GM12892 (cell line): ENCODE results near the gene CIP2A. TPM values are rescaled to one million over a fixed set of nuclear protein-coding genes. Genes with fewer than 3 reads are reported as not detected.
"Not testable (repeated sequence)": the region's sequence is repeated elsewhere in the genome, so short reads cannot be mapped to it uniquely, and the experiment has no call there.

Experiments used
- DNase-seq: peaks from one replicate; pipeline ENCODE4 v3.0.0; 2011; ENCODE audit not compliant: insufficient read length
- FAIRE-seq: peaks from 2 replicates; lab custom pipeline; 2011; peaks lifted over from hg19 to GRCh38; lab: Jason Lieb, UNC
- POLR2A ChIP-seq: IDR thresholded peaks from 2 replicates; pipeline ENCODE4 v1.6.1; 2011; ENCODE audit warnings: low read depth, low read length, control low read depth
- POLR2AphosphoS5 ChIP-seq: IDR thresholded peaks from 2 replicates; pipeline ENCODE4 v1.6.1; 2011; ENCODE audit warnings: low read depth, low read length, control low read depth
- TAF1 ChIP-seq: IDR thresholded peaks from 2 replicates; pipeline ENCODE4 v1.6.1; 2011; ENCODE audit warnings: low read depth, mild to moderate bottlenecking, control low read depth, low read length, borderline replicate concordance
- polyA plus RNA-seq: library from polyadenylated mRNA; unstranded; fragments of >200 nt; gene quantifications from one replicate; pipeline ENCODE4 v1.2.1, GENCODE V29; 2012; ENCODE audit warnings: missing spikeins, inconsistent platforms; ENCODE audit not compliant: missing spikeins

CIP2A gene
- polyA plus RNA-seq: 13.5 TPM

DNA sequence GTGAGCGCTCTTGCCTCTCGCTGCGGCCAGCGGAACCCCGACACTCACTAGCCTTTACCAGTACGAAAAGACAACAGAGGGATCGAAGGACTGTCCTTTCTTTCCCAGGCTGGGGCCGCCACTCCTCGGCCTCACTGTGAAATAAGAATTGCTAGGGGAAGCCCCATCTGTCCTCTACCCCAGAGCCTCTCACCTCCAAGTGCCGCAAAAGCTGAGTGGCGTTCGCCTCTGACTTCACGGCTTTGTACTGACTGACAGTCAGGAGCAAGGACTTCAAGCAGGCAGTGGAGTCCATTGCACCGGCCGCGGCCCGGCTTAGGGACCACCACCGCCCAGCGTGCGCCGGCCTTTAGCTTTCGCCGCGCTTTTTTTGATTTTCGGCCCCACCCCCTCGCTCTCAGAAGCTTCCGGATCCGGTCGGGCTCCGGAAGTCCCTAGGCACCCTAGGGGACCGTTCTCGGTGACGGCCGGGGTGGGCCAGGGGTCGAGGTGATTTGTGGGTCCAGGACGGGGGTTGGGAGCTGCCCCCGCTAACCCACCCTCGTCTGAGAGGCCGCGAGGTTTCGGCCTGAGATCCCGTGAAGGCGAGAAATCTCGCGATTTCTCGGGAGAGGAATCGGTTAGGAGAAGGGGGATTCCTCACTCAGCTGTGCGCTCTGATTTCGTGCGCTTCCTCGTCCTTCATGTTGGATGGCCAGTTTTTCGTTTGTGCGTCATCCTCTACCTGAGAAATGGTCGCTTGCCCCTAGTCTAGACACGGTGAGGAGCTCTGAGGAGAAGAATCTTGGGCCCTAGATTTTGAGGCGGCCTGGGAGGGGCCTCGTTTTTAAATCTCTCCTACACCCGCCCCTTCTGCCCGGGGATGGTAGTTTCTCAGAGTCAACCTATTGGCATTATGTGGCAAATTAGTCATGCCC lies at the start of gene CIP2A, which contains the start of gene DZIP3:
Gene CIP2A (minus strand): TSS at position 358 of the 917 bp plus-strand sequence. CDS start 63 bp downstream, at position 295.
Gene DZIP3 (plus strand): TSS at position 642 of the 917 bp plus-strand sequence. CDS start 15,685 bp downstream, outside the sequence.
- DNase-seq (peak; percentile 67), FAIRE-seq (peak; percentile 96)
- TF ChIP-seq TAF1 (peak; percentile 64; the same call in 1 of the 2 replicates), POLR2A (peak; percentile 97), POLR2AphosphoS5 (peak; percentile 97)

DNA sequence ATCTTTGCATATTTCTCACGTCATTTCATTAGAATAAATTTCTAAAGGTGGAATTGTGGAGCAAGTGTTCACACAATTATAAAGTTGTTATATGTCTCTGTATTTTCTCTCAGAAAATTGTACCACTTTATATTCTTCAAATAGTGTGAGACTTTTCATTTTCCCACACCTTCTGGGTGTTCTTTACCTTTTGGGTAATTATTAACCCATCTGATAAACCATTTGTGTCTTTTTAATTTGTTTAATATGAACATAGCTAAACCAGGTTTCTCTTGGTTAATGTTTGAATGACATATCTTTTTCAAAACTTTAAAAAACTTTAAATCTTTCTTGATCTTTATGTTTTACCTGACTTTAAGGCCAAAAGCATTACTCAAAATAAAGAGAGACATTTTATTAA lies 40.7 kb upstream of the CIP2A start:
- TF ChIP-seq POLR2A (no peak), TAF1 (no peak), POLR2AphosphoS5 (no peak)
- DNase-seq (no peak), FAIRE-seq (no peak)

DNA sequence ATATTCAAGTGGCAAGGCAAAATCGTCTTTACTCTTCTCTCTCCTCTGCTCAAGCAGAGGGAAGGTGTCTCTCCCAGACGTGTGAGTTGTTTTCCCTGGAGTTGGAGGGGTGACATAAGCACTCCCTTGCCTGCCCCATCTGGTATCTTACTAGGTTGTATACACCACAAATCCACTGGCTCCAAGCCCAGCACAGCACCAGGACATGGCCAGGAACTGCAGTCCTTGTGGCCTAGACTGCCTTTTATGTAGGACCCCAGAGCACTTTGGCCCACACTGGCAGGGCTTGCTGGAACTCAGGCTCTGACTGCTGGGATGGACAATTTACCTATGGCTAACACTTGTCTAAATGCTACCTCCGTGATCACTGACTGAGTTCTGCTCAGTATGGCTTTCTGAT lies 34.3 kb upstream of the CIP2A start:
- TF ChIP-seq TAF1 (no peak), POLR2A (no peak), POLR2AphosphoS5 (no peak)
- FAIRE-seq (no peak), DNase-seq (no peak)

DNA sequence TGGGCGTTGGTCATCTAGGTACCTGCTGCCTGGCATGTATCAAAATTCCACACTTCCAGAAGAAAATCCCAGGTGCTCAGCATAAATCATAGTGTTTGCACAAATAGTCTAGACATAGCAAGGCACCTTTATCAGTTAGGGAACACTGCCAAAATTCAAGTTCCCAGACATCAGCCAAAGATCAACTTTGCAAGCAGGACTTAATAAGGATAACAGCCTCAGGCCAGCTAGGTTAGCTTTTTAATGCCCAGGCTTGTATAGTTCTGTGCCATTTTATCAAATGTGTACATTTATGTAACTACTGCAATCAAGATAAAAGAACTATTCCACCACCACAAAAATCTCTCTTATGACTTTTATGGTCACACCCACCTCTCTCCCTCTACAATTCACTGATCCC lies 31.0 kb upstream of the CIP2A start:
- no peak for FAIRE-seq
- TF ChIP-seq POLR2AphosphoS5 (no peak), TAF1 (no peak), POLR2A (no peak)
- DNase-seq: no peak

DNA sequence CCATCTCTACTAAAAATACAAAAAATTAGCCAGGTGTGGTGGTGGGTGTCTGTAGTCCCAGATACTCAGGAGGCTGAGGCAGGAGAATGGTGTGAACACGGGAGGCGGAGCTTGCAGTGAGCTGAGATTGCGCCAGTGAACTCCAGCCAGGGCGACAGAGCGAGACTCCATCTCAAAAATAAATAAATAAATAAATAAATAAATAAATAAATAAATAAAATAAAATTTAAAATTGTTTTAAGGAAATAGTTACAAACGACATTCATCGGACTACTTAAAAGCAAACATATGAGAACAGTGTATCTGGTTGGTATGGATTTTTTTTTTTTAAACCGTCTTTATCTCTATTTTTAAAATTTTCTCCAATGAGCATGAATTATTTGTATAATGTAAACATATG lies 26.9 kb upstream of the CIP2A start:
- not testable (repeated sequence) for FAIRE-seq, DNase-seq

DNA sequence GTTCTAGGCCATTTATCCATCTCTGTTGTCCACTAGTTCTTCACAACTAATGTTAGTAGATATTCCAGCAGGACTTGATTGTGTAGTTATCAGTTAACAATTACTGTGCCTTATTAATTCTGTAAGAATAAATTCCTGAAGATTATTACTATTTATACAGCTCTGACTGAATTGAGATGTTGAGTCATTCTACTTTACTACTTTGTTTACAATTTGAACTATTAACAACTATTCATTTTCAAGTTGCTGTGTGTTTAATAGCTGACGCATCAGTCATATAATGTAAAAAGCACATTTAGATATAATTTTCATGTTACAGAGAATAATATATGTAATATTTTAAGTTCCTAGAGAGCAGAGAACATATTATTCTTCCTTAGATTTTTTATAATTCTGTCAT lies 21.4 kb upstream of the CIP2A start:
- DNase-seq (no peak), FAIRE-seq (no peak)
- TF ChIP-seq TAF1: no peak
- no peak for TF ChIP-seq POLR2AphosphoS5
- TF ChIP-seq POLR2A: no peak

DNA sequence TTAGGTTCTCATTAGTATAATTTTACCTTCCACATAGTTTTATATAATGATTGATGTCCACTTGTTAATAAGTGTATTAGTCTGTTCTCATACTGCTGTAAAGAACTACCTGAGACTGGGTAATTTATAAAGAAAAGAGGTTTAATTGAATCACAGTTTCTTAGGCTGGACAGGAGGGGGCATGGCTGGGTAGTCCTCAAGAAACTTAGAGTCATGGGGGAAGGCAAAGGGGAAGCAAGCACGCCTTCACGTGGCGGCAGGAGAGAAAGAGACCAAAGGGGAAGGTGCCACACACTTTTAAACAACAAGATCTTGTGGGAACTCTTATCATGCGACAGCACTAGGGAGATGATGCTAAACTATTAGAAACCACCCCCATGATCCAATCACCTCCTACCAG lies 19.5 kb upstream of the CIP2A start:
- DNase-seq: no peak
- TF ChIP-seq POLR2A: no peak
- FAIRE-seq: no peak

DNA sequence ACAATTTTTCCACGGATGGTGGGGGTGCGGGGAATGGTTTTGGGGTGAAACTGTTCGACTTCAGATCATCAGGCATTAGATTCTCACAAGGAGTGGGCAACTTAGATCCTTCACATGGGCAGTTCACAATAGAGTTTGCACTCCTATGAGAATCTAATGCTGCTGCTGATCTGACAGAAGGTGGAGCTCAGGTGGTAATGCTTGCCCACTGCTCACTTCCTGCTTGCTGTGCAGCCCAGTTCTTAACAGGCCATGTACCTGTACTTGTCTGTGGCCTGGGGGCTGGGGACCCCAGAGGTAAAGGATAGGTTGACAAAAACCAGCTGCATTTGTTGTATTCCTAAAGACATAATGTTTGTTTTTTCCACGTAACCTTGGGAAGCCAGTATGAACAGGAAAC lies 16.3 kb upstream of the CIP2A start:
- no peak for DNase-seq
- FAIRE-seq: peak; percentile 64
- TF ChIP-seq POLR2AphosphoS5: no peak
- TF ChIP-seq TAF1: no peak
- TF ChIP-seq POLR2A: no peak

DNA sequence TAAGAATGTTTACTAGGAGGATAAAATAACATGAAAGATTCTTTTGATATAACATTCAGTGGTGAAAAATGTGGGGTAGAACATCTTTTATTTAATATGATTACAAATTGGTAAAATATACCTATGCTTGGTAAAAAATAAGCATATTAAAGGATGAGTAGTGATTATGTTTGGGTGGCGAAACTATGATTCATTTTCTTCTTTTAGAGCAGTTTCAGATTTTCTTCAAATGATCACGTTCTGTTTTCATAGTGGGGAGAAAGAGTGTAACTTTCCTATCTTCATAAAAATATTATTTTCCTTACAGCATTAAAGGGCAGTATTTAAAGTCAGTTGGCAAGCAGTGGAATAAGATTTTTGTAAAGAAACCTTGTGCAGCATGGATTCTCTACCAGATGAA lies 15.8 kb upstream of the CIP2A start:
- FAIRE-seq (no peak), DNase-seq (no peak)
- TF ChIP-seq TAF1: no peak
- TF ChIP-seq POLR2AphosphoS5: no peak
- no peak for TF ChIP-seq POLR2A

DNA sequence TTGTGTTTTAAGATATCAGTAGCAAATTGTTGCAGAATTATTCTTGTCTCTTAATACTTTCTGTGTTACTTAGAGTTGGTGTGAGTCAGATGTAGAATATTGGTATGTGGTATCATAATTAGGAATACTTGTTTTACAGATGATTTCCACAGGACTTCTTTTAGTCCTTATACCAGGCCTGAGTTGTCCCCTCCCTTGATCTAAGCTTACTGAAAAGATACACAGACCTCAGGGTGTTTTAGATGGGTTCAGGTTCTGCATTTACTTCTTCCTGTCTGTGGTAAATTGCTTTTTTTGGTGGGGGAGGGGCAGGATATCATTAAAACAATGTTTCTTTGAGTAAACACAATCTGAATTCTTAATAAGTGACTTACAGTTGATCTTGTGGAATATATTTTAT lies 14.5 kb upstream of the CIP2A start:
- FAIRE-seq: no peak
- TF ChIP-seq TAF1 (no peak), POLR2AphosphoS5 (no peak), POLR2A (no peak)
- DNase-seq: no peak

DNA sequence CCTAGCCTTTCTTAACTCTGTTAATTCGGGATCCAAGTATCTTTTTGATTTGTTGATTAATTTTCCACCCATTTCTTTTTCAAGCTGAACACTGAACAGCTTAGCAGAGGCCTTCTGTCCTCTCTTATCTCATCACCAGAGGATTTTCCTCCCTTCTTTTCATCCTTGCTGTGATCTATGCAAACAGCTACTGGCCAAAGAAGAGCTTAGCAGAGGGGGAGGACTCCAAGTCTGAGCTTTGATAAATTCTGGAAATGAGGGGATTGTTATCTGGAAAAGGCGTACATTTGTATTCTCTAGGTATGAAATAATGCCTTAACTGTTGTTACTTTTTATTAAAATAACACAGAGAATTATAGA lies 13.7 kb upstream of the CIP2A start:
- DNase-seq: no peak
- no peak for FAIRE-seq
- no peak for TF ChIP-seq POLR2AphosphoS5

DNA sequence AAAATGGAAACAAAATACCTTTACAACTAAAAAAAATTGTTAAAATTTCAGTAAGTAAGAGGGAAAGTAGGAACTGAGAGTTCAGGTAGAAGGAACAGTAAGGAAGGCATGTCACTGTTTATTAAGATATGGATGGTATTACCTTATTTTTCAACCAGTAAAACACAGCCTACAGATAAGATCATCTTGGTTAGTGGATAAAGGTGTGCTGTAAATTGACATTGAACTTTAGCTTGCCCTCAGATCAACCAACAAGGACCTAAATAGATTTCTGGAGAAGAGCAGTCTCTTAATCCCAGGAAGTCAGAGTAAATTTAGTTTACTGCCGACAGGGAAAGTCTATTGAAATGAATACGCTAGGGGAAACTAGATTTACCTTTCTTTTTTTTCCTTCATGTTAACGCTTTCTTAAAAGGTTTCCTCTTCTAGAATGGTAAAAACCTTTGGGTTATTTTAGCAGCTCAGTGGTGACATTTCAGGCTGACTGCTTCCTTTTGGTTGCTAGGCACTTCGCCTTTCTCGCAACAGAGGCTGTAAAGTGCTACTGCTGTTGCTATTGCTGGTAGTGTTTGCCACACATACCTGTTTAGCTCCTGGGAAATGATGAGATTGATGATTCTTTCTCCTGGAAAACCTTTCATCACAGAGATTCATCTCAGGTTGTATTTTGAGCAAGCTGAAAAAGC lies 13.2 kb upstream of the CIP2A start:
- FAIRE-seq: peak; percentile 80
- DNase-seq: no peak
- TF ChIP-seq POLR2A: no peak
- no peak for TF ChIP-seq TAF1
- TF ChIP-seq POLR2AphosphoS5: no peak
